Panc1 (cell line): Measurements from ENCODE around the gene AP3B1. TPM values are rescaled to one million over a fixed set of nuclear protein-coding genes. Genes with fewer than 3 reads are reported as not detected.

Source experiments
- ATAC-seq: fragments of 200-7000 bp; cut with Tn5 transposase; 2 replicates; pipeline ENCODE4 v1.9.1; 2020; ENCODE audit warnings: mild to moderate bottlenecking, moderate library complexity
- BruUV-seq: library from RNA; stranded (reverse); fragments of 400-500 nt; replicated peaks from 2 replicates; lab custom pipeline; 2021; lab: Mats Ljungman, UMichigan
- CTCF ChIA-PET: fragments of 300-600 bp; sonication (Branson Sonifier 250); formaldehyde crosslinking; loops from one replicate; lab custom pipeline; 2022; ENCODE audit warnings: antibody characterized with exemption; lab: Charles Lee
- POLR2A ChIA-PET: fragments of 300-600 bp; sonication (Branson Sonifier 250); formaldehyde crosslinking; loops from one replicate; lab custom pipeline; 2022; ENCODE audit warnings: antibody characterized with exemption; lab: Charles Lee
- DNase-seq: peaks from one replicate; pipeline ENCODE4 v3.0.0-alpha.2; 2010; ENCODE audit warnings: low read depth, low spot score
- H3K27ac ChIP-seq: 2 replicates; pipeline ENCODE4 v1.5.1; 2011; ENCODE audit warnings: mild to moderate bottlenecking, low read length, inconsistent platforms
- H3K27me3 ChIP-seq: fragments of 200-500 bp; sonication (Bioruptor generic); 2 replicates; pipeline ENCODE4 v1.6.0; 2014; ENCODE audit warnings: low read length, inconsistent platforms; ENCODE audit not compliant: control insufficient read depth, insufficient read depth
- H3K36me3 ChIP-seq: fragments of 200-500 bp; sonication (Bioruptor generic); 2 replicates; pipeline ENCODE4 v1.5.1; 2014; ENCODE audit warnings: inconsistent platforms, mild to moderate bottlenecking, low read length, moderate library complexity; ENCODE audit not compliant: control insufficient read depth, insufficient read depth
- H3K4me1 ChIP-seq: 2 replicates; pipeline ENCODE4 v1.5.1; 2011; ENCODE audit warnings: inconsistent platforms, mild to moderate bottlenecking, low read length, moderate library complexity; ENCODE audit not compliant: control insufficient read depth, insufficient read depth
- H3K4me3 ChIP-seq, 2 experiments: 2 replicates each; pipeline ENCODE4 v1.5.1; 2011 to 2012; ENCODE audit warnings: low read depth in 2 of 2, low read length in 2 of 2, mild to moderate bottlenecking in 2 of 2, inconsistent platforms in 1 of 2, moderate library complexity in 1 of 2
- H3K9me3 ChIP-seq: fragments of 200-500 bp; sonication (Bioruptor generic); 2 replicates; pipeline ENCODE4 v1.5.1; 2014; ENCODE audit warnings: low read depth, mild to moderate bottlenecking, inconsistent platforms, low read length, moderate library complexity; ENCODE audit not compliant: control insufficient read depth, insufficient read depth
- POLR2AphosphoS5 ChIP-seq: IDR thresholded peaks from 2 replicates; pipeline ENCODE4 v1.6.1; 2012; ENCODE audit warnings: mild to moderate bottlenecking, low read depth, low read length, moderate library complexity
- SIN3A ChIP-seq: IDR thresholded peaks from 2 replicates; pipeline ENCODE4 v1.6.1; 2012; ENCODE audit warnings: low read depth, mild to moderate bottlenecking, low read length, moderate library complexity, borderline replicate concordance; ENCODE audit not compliant: insufficient read depth
- TCF7L2 ChIP-seq: IDR thresholded peaks from 2 replicates; pipeline ENCODE4 v1.6.1; 2011; ENCODE audit warnings: mild to moderate bottlenecking, low read depth, low read length, inconsistent platforms
- in situ Hi-C: cut with HindIII; loops from 2 replicates; pipeline ENCODE4 v1.10.0; 2016; ENCODE audit warnings: low sequenced_read_pairs, low pct_unique_long_range_greater_than_20kb
- intact Hi-C: fragments of 100-400 bp; cut with micrococcal nuclease; formaldehyde crosslinking; loops from one replicate; pipeline ENCODE4 v1.10.0; 2022; ENCODE audit not compliant: unreplicated experiment
- total RNA-seq: library from RNA; stranded (reverse); gene quantifications from one replicate; pipeline ENCODE4 v1.2.1, GENCODE V29; 2021; ENCODE audit not compliant: unreplicated experiment
- TF ChIP-seq, protein P1 (sequence below): fragments of 450-650 bp; IDR thresholded peaks from 2 replicates; pipeline ENCODE4 v1.5.1; 2017; ENCODE audit warnings: mild to moderate bottlenecking
- TF ChIP-seq, protein P2 (sequence below), 2 experiments: IDR thresholded peaks; 2 replicates each; pipeline ENCODE4 v1.6.1; 2011 to 2012; ENCODE audit warnings: low read depth in 2 of 2, control low read depth in 1 of 2, low read length in 1 of 2, mild to moderate bottlenecking in 1 of 2, moderate library complexity in 1 of 2; ENCODE audit not compliant: insufficient read depth in 1 of 2

Gene AP3B1
- total RNA-seq, 1 experiment from 2014 or later = 55.4 TPM

DNA sequence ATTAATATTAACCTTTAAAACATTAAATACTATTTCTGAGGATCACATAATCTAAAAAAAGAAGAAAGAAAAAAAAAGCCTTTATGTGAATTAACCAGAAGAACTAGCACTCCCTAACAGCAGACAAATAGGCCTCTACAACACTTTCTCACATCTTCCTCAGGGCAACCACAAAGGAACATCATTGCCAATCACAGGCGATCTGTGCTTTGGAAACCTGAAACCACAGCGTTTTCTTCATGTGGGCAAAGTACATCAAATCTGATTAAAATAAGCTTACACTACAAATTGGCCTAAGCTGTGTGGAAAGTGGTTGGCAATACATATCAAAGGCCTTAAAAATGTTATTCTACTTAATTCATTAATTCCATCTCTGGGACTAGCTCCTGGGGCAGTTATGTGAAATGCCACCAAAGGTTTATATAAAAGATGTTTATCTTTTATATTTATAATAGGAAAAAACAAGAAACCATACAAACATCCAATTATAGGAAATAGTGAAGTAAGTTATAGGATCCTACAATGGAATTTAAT lies 333.6 kb downstream of the AP3B1 start:
- no peak for DNase-seq
- TF ChIP-seq SIN3A (no peak), TCF7L2 (no peak), POLR2AphosphoS5 (no peak)
- TF ChIP-seq, protein P1, sequence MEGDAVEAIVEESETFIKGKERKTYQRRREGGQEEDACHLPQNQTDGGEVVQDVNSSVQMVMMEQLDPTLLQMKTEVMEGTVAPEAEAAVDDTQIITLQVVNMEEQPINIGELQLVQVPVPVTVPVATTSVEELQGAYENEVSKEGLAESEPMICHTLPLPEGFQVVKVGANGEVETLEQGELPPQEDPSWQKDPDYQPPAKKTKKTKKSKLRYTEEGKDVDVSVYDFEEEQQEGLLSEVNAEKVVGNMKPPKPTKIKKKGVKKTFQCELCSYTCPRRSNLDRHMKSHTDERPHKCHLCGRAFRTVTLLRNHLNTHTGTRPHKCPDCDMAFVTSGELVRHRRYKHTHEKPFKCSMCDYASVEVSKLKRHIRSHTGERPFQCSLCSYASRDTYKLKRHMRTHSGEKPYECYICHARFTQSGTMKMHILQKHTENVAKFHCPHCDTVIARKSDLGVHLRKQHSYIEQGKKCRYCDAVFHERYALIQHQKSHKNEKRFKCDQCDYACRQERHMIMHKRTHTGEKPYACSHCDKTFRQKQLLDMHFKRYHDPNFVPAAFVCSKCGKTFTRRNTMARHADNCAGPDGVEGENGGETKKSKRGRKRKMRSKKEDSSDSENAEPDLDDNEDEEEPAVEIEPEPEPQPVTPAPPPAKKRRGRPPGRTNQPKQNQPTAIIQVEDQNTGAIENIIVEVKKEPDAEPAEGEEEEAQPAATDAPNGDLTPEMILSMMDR = no peak
- TF ChIP-seq, protein P2, sequence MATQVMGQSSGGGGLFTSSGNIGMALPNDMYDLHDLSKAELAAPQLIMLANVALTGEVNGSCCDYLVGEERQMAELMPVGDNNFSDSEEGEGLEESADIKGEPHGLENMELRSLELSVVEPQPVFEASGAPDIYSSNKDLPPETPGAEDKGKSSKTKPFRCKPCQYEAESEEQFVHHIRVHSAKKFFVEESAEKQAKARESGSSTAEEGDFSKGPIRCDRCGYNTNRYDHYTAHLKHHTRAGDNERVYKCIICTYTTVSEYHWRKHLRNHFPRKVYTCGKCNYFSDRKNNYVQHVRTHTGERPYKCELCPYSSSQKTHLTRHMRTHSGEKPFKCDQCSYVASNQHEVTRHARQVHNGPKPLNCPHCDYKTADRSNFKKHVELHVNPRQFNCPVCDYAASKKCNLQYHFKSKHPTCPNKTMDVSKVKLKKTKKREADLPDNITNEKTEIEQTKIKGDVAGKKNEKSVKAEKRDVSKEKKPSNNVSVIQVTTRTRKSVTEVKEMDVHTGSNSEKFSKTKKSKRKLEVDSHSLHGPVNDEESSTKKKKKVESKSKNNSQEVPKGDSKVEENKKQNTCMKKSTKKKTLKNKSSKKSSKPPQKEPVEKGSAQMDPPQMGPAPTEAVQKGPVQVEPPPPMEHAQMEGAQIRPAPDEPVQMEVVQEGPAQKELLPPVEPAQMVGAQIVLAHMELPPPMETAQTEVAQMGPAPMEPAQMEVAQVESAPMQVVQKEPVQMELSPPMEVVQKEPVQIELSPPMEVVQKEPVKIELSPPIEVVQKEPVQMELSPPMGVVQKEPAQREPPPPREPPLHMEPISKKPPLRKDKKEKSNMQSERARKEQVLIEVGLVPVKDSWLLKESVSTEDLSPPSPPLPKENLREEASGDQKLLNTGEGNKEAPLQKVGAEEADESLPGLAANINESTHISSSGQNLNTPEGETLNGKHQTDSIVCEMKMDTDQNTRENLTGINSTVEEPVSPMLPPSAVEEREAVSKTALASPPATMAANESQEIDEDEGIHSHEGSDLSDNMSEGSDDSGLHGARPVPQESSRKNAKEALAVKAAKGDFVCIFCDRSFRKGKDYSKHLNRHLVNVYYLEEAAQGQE (IDR thresholded peaks at IDR 0.05; ENCODE audit: insufficient read depth in 1 of 2, low read depth in 2 of 2, low read length in 1 of 2) = no peak
- in situ Hi-C loops (no loop called here), intact Hi-C loops (no loop called here)
- Histone ChIP-seq H3K36me3 (no peaks in the 10 kb centered on the region), H3K27ac (no peak overlapping the region), H3K9me3 (no peaks in the 10 kb centered on the region), H3K4me1 (no peaks in the 10 kb centered on the region), H3K27me3 (no peaks in the 10 kb centered on the region), H3K4me3 (no peak overlapping the region)
- ChIA-PET CTCF (no interaction called here), POLR2A (no interaction called here)
- ATAC-seq = no peak
- no TSS peak for BruUV-seq

DNA sequence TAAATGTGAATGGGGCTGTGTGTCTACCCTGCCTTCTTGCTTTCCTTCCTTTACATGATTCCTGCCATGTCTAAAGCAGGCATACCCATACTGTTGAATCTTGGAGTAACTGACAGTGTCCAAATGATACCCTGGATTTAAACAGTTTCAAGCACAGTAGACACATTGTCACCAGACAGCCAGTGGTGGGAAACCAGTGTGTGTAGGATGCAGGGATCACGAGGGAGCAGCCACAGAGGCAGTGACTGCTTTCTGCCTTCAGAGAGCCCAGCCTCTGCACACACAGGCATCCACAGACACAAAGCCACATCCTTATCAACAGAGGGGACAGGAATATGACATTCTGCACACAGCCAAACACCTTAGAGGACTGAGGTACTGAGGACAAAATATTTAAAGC lies 334.2 kb downstream of the AP3B1 start:
- POLR2A ChIA-PET = no interaction called here
- BruUV-seq = no TSS peak
- H3K9me3 ChIP-seq = no peaks in the 10 kb centered on the region
- H3K36me3 ChIP-seq = no peaks in the 10 kb centered on the region
- no peak overlapping the region for H3K27ac ChIP-seq
- in situ Hi-C loops (no loop called here), intact Hi-C loops (no loop called here)
- no peak for DNase-seq
- ATAC-seq = no peak
- no peak overlapping the region for H3K4me3 ChIP-seq
- no peaks in the 10 kb centered on the region for H3K27me3 ChIP-seq
- CTCF ChIA-PET = no interaction called here
- H3K4me1 ChIP-seq = no peaks in the 10 kb centered on the region
- TF ChIP-seq, protein P1 = no peak
- no peak for TF ChIP-seq SIN3A
- TF ChIP-seq TCF7L2 = no peak
- TF ChIP-seq POLR2AphosphoS5 = no peak
- TF ChIP-seq, protein P2 (IDR thresholded peaks at IDR 0.05; ENCODE audit: insufficient read depth in 1 of 2, low read depth in 2 of 2, low read length in 1 of 2) = no peak
